Endodermal cell (in vitro differentiated cells): ENCODE results near the gene TCEAL5. TPM values are rescaled to one million over a fixed set of nuclear protein-coding genes. Genes with fewer than 3 reads are reported as not detected.
A peak's percentile ranks its signal among the peaks of the same experiment; 100 is the strongest.

Experiments
- DNase-seq: peaks from one replicate; pipeline ENCODE4 v3.0.0-alpha.2; 2017
- H3K27ac ChIP-seq: 2 replicates; pipeline ENCODE4 v1.5.1; 2013; ENCODE audit warnings: mild to moderate bottlenecking, low read depth, low read length, moderate library complexity
- H3K27me3 ChIP-seq: 2 replicates; pipeline ENCODE4 v1.6.1; 2013; ENCODE audit warnings: mild to moderate bottlenecking, low read length, moderate library complexity; ENCODE audit not compliant: insufficient read depth, control insufficient read depth, poor library complexity, severe bottlenecking
- H3K36me3 ChIP-seq: 2 replicates; pipeline ENCODE4 v1.7.0; 2013; ENCODE audit warnings: mild to moderate bottlenecking, low read length, moderate library complexity; ENCODE audit not compliant: control insufficient read depth, insufficient read depth
- H3K4me1 ChIP-seq: one replicate; pipeline ENCODE4 v1.7.0; 2013; ENCODE audit warnings: low read length; ENCODE audit not compliant: control insufficient read depth, insufficient read depth
- H3K4me3 ChIP-seq: 2 replicates; pipeline ENCODE4 v1.5.1; 2013; ENCODE audit warnings: mild to moderate bottlenecking, low read length, moderate library complexity
- H3K9ac ChIP-seq: 2 replicates; pipeline ENCODE4 v1.6.1; 2013; ENCODE audit warnings: mild to moderate bottlenecking, low read length, moderate library complexity; ENCODE audit not compliant: poor library complexity, severe bottlenecking; ENCODE audit errors: extremely low read depth
- H3K9me3 ChIP-seq: 2 replicates; pipeline ENCODE4 v1.6.1; 2013; ENCODE audit warnings: mild to moderate bottlenecking, low read length, moderate library complexity; ENCODE audit not compliant: control insufficient read depth
- H3K27ac Mint-ChIP-seq: 2 replicates; pipeline ENCODE4 v1.8.0; 2020; ENCODE audit warnings: mixed read lengths
- H3K27me3 Mint-ChIP-seq: 2 replicates; pipeline ENCODE4 v1.8.0; 2021; ENCODE audit warnings: mild to moderate bottlenecking, mixed read lengths; ENCODE audit not compliant: insufficient read depth
- H3K36me3 Mint-ChIP-seq: 2 replicates; pipeline ENCODE4 v1.8.0; 2020; ENCODE audit warnings: low read depth, mixed read lengths
- H3K4me1 Mint-ChIP-seq: 2 replicates; pipeline ENCODE4 v1.8.0; 2020; ENCODE audit warnings: mixed read lengths
- H3K4me3 Mint-ChIP-seq: 2 replicates; pipeline ENCODE4 v1.8.0; 2020; ENCODE audit warnings: mild to moderate bottlenecking, moderate library complexity, mixed read lengths
- H3K9me3 Mint-ChIP-seq: 2 replicates; pipeline ENCODE4 v1.8.0; 2020; ENCODE audit warnings: mild to moderate bottlenecking, mixed read lengths
- CTCF ChIP-seq: fragments of 200-600 bp; sonication (generic); conservative IDR thresholded peaks from 2 replicates; pipeline ENCODE4 v1.5.0; 2021; ENCODE audit warnings: antibody characterized with exemption, mild to moderate bottlenecking
- WGBS, 2 experiments: methylation state at CpG; one replicate each; pipeline versions ENCODE4 v1.1.5 to v1.1.7; 2013; ENCODE audit warnings: missing lambda C conversion rate in 2 of 2, mixed read lengths in 1 of 2; ENCODE audit not compliant: insufficient coverage in 1 of 2, insufficient read length in 1 of 2; 5-methylcytosine and 5-hydroxymethylcytosine counted together
- total RNA-seq, 2 donors: library from RNA; stranded (reverse); fragmentation: NEBNext Ultra II Directional in 1 of 2; extraction: Animal tissue kit (Norgen Biotek cat#: 25700) in 1 of 2; gene quantifications; 2 replicates in 1 of 2; 3 replicates in 1 of 2; pipeline ENCODE4 v1.2.1, GENCODE V29; 2021

The TCEAL5 gene
- total RNA-seq, 2 donors from 2014 or later, result 0.22 to 4.4 TPM

- H3K27ac ChIP-seq, result no peak overlapping the region
- TF ChIP-seq CTCF, result no peak
- H3K4me3 Mint-ChIP-seq, result no peak overlapping the region
Measured at GRCh38 chrX:103279624-103280023, 3.1 kb upstream of the TCEAL5 start.

GRCh38 chrX:103275947-103276567 lies 493 bp downstream of the TCEAL5 start:
- H3K27ac ChIP-seq, result no peak overlapping the region
- DNase-seq, result no peak
- H3K9ac ChIP-seq, result no peak overlapping the region
- no peak overlapping the region for H3K4me3 ChIP-seq
- H3K27me3 ChIP-seq, result no peaks in the 10 kb centered on the region
- Mint-ChIP-seq H3K27ac (no peak overlapping the region), H3K4me1 (peaks cover 2% of the 10 kb centered on the region), H3K27me3 (peaks cover 37% of the 10 kb centered on the region), H3K9me3 (peaks cover 15% of the 10 kb centered on the region), H3K4me3 (peak overlapping the region; percentile 33), H3K36me3 (no peaks in the 10 kb centered on the region)
- H3K4me1 ChIP-seq, result no peaks in the 10 kb centered on the region
- 94% methylated on average over 18 of the region's 23 CpGs; no CpG with 5 or more reads in 1 of the 2 experiments for WGBS, 2 experiments
- H3K36me3 ChIP-seq, result no peaks in the 10 kb centered on the region
- TF ChIP-seq CTCF, result no peak
- no peaks in the 10 kb centered on the region for H3K9me3 ChIP-seq

More at GRCh38 chrX:103279624-103280023, 3.1 kb upstream of the TCEAL5 start:
- Histone ChIP-seq H3K36me3 (no peaks in the 10 kb centered on the region), H3K9me3 (no peaks in the 10 kb centered on the region), H3K4me1 (no peaks in the 10 kb centered on the region), H3K4me3 (no peak overlapping the region), H3K27me3 (no peaks in the 10 kb centered on the region), H3K9ac (no peak overlapping the region)
- no peak for DNase-seq
- peaks cover 34% of the 10 kb centered on the region for H3K9me3 Mint-ChIP-seq
- H3K27me3 Mint-ChIP-seq, result peaks cover 33% of the 10 kb centered on the region
- WGBS, 2 experiments, result no CpG with 5 or more reads among the region's 1 CpG
- no peaks in the 10 kb centered on the region for H3K36me3 Mint-ChIP-seq
- H3K27ac Mint-ChIP-seq, result no peak overlapping the region
- no peaks in the 10 kb centered on the region for H3K4me1 Mint-ChIP-seq

GRCh38 chrX:103274284-103274683 lies 2.3 kb downstream of the TCEAL5 start:
- H3K27me3 ChIP-seq, result no peaks in the 10 kb centered on the region
- H3K9me3 ChIP-seq, result no peaks in the 10 kb centered on the region
- Mint-ChIP-seq H3K9me3 (peaks cover 12% of the 10 kb centered on the region), H3K27me3 (peaks cover 35% of the 10 kb centered on the region), H3K4me1 (peaks cover 7% of the 10 kb centered on the region), H3K4me3 (no peak overlapping the region), H3K27ac (no peak overlapping the region), H3K36me3 (no peaks in the 10 kb centered on the region)
- no peak overlapping the region for H3K9ac ChIP-seq
- no peak overlapping the region for H3K4me3 ChIP-seq
- DNase-seq, result no peak
- 92 to 100% methylated on average over 4 of the region's 4 CpGs for WGBS, 2 experiments
- no peaks in the 10 kb centered on the region for H3K36me3 ChIP-seq
- TF ChIP-seq CTCF, result no peak
- H3K27ac ChIP-seq, result no peak overlapping the region
- H3K4me1 ChIP-seq, result no peaks in the 10 kb centered on the region
